Fibroblast of gingiva (primary cell): ENCODE data around the gene COG1.

Experiments used
- DNase-seq: peaks from one replicate; pipeline ENCODE4 v3.0.0-alpha.2; 2011; ENCODE audit warnings: low read depth

The COG1 gene

GRCh38 chr17:73172252-73172651 lies 20.6 kb upstream of the COG1 start:
- DNase-seq = no peak

- DNase-seq = no peak
These were observed 18.7 kb upstream of the COG1 start for GRCh38 chr17:73174126-73174525.

GRCh38 chr17:73175962-73176565 lies 16.8 kb upstream of the COG1 start:
- DNase-seq = no peak

GRCh38 chr17:73179387-73179786 lies 13.5 kb upstream of the COG1 start:
- DNase-seq = no peak

GRCh38 chr17:73179878-73180277 lies 13.0 kb upstream of the COG1 start:
- no peak for DNase-seq

GRCh38 chr17:73182616-73183310 lies 10.1 kb upstream of the COG1 start:
- no peak for DNase-seq

- DNase-seq = no peak
These were observed 8.5 kb upstream of the COG1 start for GRCh38 chr17:73184136-73184993.

- no peak for DNase-seq
These were observed 6.4 kb upstream of the COG1 start for GRCh38 chr17:73186283-73187050.

- DNase-seq = no peak
These were observed 5.6 kb upstream of the COG1 start for GRCh38 chr17:73187203-73187769.

- DNase-seq = no peak
These were observed 4.8 kb upstream of the COG1 start for GRCh38 chr17:73188011-73188410.

GRCh38 chr17:73189417-73190099 lies 3.3 kb upstream of the COG1 start:
- peak; percentile 58 for DNase-seq

- peak; percentile 50 for DNase-seq
These were observed 1.2 kb upstream of the COG1 start for GRCh38 chr17:73191443-73192205.

GRCh38 chr17:73192206-73192893 lies 505 bp upstream of the COG1 start:
- peak; percentile 56 for DNase-seq

GRCh38 chr17:73194514-73195222 lies 1.8 kb downstream of the COG1 start:
- peak; percentile 50 for DNase-seq

GRCh38 chr17:73196500-73196899 lies 3.6 kb downstream of the COG1 start:
- peak; percentile 26 for DNase-seq

GRCh38 chr17:73197161-73197560 lies 4.3 kb downstream of the COG1 start:
- DNase-seq = no peak

GRCh38 chr17:73198201-73198929 lies 5.5 kb downstream of the COG1 start:
- no peak for DNase-seq

- no peak for DNase-seq
These were observed 6.0 kb downstream of the COG1 start for GRCh38 chr17:73198930-73199260.
